GM23338 (cell line): ENCODE results near the gene ZNF831. TPM values are rescaled to one million over a fixed set of nuclear protein-coding genes. Genes with fewer than 3 reads are reported as not detected.

Experiments used
- ATAC-seq: fragments of 200-7000 bp; cut with Tn5 transposase; 3 replicates; pipeline ENCODE4 v1.9.1; 2020
- DNase-seq: peaks from one replicate; pipeline ENCODE4 v3.0.0-alpha.2; 2015; ENCODE audit warnings: low spot score
- H2AFZ ChIP-seq: fragments of 200-600 bp; sonication (generic); 2 replicates; pipeline ENCODE4 v1.8.0; 2016; ENCODE audit warnings: antibody characterized with exemption, mild to moderate bottlenecking, moderate library complexity
- H3F3A ChIP-seq: fragments of 200-600 bp; sonication (generic); replicated peaks from 2 replicates; pipeline ENCODE4 v1.8.0; 2017; ENCODE audit warnings: antibody characterized with exemption, mixed run types, low read depth
- H3K27ac ChIP-seq: fragments of 200-600 bp; sonication (generic); 2 replicates; pipeline ENCODE4 v1.6.1; 2016; ENCODE audit warnings: low read depth
- H3K27me3 ChIP-seq: fragments of 200-600 bp; sonication (generic); 2 replicates; pipeline ENCODE4 v1.8.0; 2016; ENCODE audit warnings: mild to moderate bottlenecking, mixed run types, moderate library complexity; ENCODE audit not compliant: insufficient read depth
- H3K36me3 ChIP-seq: fragments of 200-600 bp; sonication (generic); 2 replicates; pipeline ENCODE4 v1.8.0; 2016; ENCODE audit warnings: mild to moderate bottlenecking; ENCODE audit not compliant: insufficient read depth
- H3K4me1 ChIP-seq: fragments of 200-600 bp; sonication (generic); 2 replicates; pipeline ENCODE4 v1.8.0; 2016; ENCODE audit warnings: mild to moderate bottlenecking, moderate library complexity; ENCODE audit not compliant: insufficient read depth
- H3K4me2 ChIP-seq: fragments of 200-600 bp; sonication (generic); 2 replicates; pipeline ENCODE4 v1.7.1; 2017; ENCODE audit warnings: mixed run types
- H3K4me3 ChIP-seq: fragments of 200-600 bp; sonication (generic); 2 replicates; pipeline ENCODE4 v1.6.1; 2016; ENCODE audit warnings: mixed run types
- H3K79me2 ChIP-seq: fragments of 200-600 bp; sonication (generic); replicated peaks from 2 replicates; pipeline ENCODE4 v1.8.0; 2017; ENCODE audit warnings: mild to moderate bottlenecking; ENCODE audit not compliant: insufficient read depth
- H3K9me2 ChIP-seq: fragments of 200-600 bp; sonication (generic); 2 replicates; pipeline ENCODE4 v1.8.0; 2017; ENCODE audit not compliant: insufficient read depth
- H4K20me1 ChIP-seq: fragments of 200-600 bp; sonication (generic); replicated peaks from 2 replicates; pipeline ENCODE4 v1.8.0; 2017; ENCODE audit warnings: mild to moderate bottlenecking; ENCODE audit not compliant: insufficient read depth
- H3K27ac Mint-ChIP-seq: 2 replicates; pipeline ENCODE4 v1.8.0; 2020; ENCODE audit warnings: inconsistent platforms, mild to moderate bottlenecking, moderate library complexity, mixed read lengths
- H3K27me3 Mint-ChIP-seq: 3 replicates; pipeline ENCODE4 v1.8.0; 2022; ENCODE audit warnings: low read depth, mild to moderate bottlenecking, moderate library complexity, mixed read lengths, inconsistent platforms; ENCODE audit not compliant: insufficient read depth, poor library complexity
- H3K36me3 Mint-ChIP-seq: 3 replicates; pipeline ENCODE4 v1.8.0; 2021; ENCODE audit warnings: low read depth, mild to moderate bottlenecking, inconsistent platforms, moderate library complexity, mixed read lengths
- H3K4me1 Mint-ChIP-seq: 3 replicates; pipeline ENCODE4 v1.8.0; 2020; ENCODE audit warnings: mild to moderate bottlenecking, inconsistent platforms, mixed read lengths
- H3K4me3 Mint-ChIP-seq: 3 replicates; pipeline ENCODE4 v1.8.0; 2021; ENCODE audit warnings: moderate library complexity, mild to moderate bottlenecking, inconsistent platforms, mixed read lengths
- H3K9me3 Mint-ChIP-seq: 3 replicates; pipeline ENCODE4 v1.8.0; 2020; ENCODE audit warnings: moderate library complexity, mild to moderate bottlenecking, inconsistent platforms, mixed read lengths
- CREB1 ChIP-seq: fragments of 250-450 bp; sonication (Bioruptor Pico); IDR thresholded peaks from 2 replicates; pipeline ENCODE4 v1.5.0; 2020; ENCODE audit warnings: low read depth, mild to moderate bottlenecking, moderate library complexity
- EZH2 ChIP-seq: fragments of 200-600 bp; sonication (generic); IDR thresholded peaks from one replicate; pipeline ENCODE4 v1.8.0; 2017; ENCODE audit warnings: antibody characterized with exemption, mild to moderate bottlenecking, low read depth; ENCODE audit not compliant: unreplicated experiment
- EZH2phosphoT487 ChIP-seq: fragments of 200-600 bp; sonication (generic); IDR thresholded peaks from one replicate; pipeline ENCODE4 v1.8.1; 2018; ENCODE audit warnings: antibody characterized with exemption; ENCODE audit not compliant: unreplicated experiment
- JUNB ChIP-seq: IDR thresholded peaks from one replicate; pipeline ENCODE4 v1.6.1; 2016; ENCODE audit warnings: antibody characterized with exemption; ENCODE audit not compliant: unreplicated experiment
- NANOG ChIP-seq: IDR thresholded peaks from 2 replicates; pipeline ENCODE4 v1.6.1; 2016; ENCODE audit warnings: antibody characterized with exemption, borderline replicate concordance
- POLR2AphosphoS5 ChIP-seq: IDR thresholded peaks from 2 replicates; pipeline ENCODE4 v1.6.1; 2016; ENCODE audit warnings: antibody characterized with exemption, low read depth
- ZNF114 ChIP-seq: fragments of 250-450 bp; sonication (Bioruptor Pico); IDR thresholded peaks from 2 replicates; pipeline ENCODE4 v1.5.0; 2020; ENCODE audit warnings: mild to moderate bottlenecking, moderate library complexity
- polyA plus RNA-seq: library from polyadenylated mRNA; unstranded; fragments of >200 nt; fragmentation: Nextera tagmentation; extraction: Ambion mirVana; gene quantifications from 2 replicates; pipeline ENCODE4 v1.2.1, GENCODE V29; 2016
- total RNA-seq: library from RNA; depleted of rRNA; stranded (reverse); fragments of >200 nt; shearing (Covaris generic); gene quantifications from 2 replicates; pipeline ENCODE4 v1.2.3, GENCODE V29; 2014
- TF ChIP-seq, protein P1 (sequence below): IDR thresholded peaks from 2 replicates; pipeline ENCODE4 v1.6.1; 2016; ENCODE audit warnings: antibody characterized with exemption
- TF ChIP-seq, protein P2 (sequence below): fragments of 250-450 bp; sonication (Bioruptor Pico); IDR thresholded peaks from 2 replicates; pipeline ENCODE4 v1.5.0; 2020; ENCODE audit warnings: mild to moderate bottlenecking, moderate library complexity

Gene ZNF831
- total and polyA plus RNA-seq, 2 experiments from 2014 or later: not detected

DNA sequence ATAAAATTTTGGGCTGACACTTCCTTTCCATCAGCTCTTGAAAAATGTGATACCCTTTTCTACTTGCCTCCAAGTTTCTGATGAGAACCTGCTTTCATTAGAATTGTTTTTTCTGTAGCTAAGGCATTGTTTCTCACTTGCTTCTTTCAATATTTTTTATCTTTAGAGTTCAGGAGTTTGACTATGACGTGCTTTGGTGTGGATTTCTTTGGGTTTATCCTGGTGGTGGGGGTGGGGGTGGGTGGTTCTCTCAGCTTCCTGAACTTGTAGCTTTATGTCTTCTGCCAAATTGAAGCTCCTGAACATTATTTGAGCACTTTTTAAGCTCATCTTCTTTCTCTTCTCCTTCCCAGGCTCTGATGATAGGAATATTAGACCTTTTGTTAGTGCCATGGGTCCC, 11.4 kb downstream of the ZNF831 start:
- H3K4me3 ChIP-seq: no peak overlapping the region
- H3K4me1 ChIP-seq: no peaks in the 10 kb centered on the region
- ATAC-seq: no peak
- Mint-ChIP-seq H3K27ac (no peak overlapping the region), H3K4me1 (peaks cover 2% of the 10 kb centered on the region; the same call in 2 of the 3 replicates), H3K36me3 (no peaks in the 10 kb centered on the region), H3K9me3 (no peaks in the 10 kb centered on the region; the same call in 2 of the 3 replicates), H3K4me3 (no peak overlapping the region), H3K27me3 (no peaks in the 10 kb centered on the region)
- H3K36me3 ChIP-seq: no peaks in the 10 kb centered on the region
- DNase-seq: no peak
- no peaks in the 10 kb centered on the region for H3K79me2 ChIP-seq
- no peak overlapping the region for H3K4me2 ChIP-seq
- H2AFZ ChIP-seq: no peak overlapping the region
- H3F3A ChIP-seq: no peaks in the 10 kb centered on the region
- no peaks in the 10 kb centered on the region for H4K20me1 ChIP-seq
- no peak overlapping the region for H3K27ac ChIP-seq
- TF ChIP-seq ZNF114 (no peak), JUNB (no peak), POLR2AphosphoS5 (no peak), NANOG (no peak), EZH2 (no peak), EZH2phosphoT487 (no peak), CREB1 (CRISPR knock-in tag) (no peak)
- TF ChIP-seq, protein P1, sequence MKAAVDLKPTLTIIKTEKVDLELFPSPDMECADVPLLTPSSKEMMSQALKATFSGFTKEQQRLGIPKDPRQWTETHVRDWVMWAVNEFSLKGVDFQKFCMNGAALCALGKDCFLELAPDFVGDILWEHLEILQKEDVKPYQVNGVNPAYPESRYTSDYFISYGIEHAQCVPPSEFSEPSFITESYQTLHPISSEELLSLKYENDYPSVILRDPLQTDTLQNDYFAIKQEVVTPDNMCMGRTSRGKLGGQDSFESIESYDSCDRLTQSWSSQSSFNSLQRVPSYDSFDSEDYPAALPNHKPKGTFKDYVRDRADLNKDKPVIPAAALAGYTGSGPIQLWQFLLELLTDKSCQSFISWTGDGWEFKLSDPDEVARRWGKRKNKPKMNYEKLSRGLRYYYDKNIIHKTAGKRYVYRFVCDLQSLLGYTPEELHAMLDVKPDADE: no peak
- TF ChIP-seq, protein P2, sequence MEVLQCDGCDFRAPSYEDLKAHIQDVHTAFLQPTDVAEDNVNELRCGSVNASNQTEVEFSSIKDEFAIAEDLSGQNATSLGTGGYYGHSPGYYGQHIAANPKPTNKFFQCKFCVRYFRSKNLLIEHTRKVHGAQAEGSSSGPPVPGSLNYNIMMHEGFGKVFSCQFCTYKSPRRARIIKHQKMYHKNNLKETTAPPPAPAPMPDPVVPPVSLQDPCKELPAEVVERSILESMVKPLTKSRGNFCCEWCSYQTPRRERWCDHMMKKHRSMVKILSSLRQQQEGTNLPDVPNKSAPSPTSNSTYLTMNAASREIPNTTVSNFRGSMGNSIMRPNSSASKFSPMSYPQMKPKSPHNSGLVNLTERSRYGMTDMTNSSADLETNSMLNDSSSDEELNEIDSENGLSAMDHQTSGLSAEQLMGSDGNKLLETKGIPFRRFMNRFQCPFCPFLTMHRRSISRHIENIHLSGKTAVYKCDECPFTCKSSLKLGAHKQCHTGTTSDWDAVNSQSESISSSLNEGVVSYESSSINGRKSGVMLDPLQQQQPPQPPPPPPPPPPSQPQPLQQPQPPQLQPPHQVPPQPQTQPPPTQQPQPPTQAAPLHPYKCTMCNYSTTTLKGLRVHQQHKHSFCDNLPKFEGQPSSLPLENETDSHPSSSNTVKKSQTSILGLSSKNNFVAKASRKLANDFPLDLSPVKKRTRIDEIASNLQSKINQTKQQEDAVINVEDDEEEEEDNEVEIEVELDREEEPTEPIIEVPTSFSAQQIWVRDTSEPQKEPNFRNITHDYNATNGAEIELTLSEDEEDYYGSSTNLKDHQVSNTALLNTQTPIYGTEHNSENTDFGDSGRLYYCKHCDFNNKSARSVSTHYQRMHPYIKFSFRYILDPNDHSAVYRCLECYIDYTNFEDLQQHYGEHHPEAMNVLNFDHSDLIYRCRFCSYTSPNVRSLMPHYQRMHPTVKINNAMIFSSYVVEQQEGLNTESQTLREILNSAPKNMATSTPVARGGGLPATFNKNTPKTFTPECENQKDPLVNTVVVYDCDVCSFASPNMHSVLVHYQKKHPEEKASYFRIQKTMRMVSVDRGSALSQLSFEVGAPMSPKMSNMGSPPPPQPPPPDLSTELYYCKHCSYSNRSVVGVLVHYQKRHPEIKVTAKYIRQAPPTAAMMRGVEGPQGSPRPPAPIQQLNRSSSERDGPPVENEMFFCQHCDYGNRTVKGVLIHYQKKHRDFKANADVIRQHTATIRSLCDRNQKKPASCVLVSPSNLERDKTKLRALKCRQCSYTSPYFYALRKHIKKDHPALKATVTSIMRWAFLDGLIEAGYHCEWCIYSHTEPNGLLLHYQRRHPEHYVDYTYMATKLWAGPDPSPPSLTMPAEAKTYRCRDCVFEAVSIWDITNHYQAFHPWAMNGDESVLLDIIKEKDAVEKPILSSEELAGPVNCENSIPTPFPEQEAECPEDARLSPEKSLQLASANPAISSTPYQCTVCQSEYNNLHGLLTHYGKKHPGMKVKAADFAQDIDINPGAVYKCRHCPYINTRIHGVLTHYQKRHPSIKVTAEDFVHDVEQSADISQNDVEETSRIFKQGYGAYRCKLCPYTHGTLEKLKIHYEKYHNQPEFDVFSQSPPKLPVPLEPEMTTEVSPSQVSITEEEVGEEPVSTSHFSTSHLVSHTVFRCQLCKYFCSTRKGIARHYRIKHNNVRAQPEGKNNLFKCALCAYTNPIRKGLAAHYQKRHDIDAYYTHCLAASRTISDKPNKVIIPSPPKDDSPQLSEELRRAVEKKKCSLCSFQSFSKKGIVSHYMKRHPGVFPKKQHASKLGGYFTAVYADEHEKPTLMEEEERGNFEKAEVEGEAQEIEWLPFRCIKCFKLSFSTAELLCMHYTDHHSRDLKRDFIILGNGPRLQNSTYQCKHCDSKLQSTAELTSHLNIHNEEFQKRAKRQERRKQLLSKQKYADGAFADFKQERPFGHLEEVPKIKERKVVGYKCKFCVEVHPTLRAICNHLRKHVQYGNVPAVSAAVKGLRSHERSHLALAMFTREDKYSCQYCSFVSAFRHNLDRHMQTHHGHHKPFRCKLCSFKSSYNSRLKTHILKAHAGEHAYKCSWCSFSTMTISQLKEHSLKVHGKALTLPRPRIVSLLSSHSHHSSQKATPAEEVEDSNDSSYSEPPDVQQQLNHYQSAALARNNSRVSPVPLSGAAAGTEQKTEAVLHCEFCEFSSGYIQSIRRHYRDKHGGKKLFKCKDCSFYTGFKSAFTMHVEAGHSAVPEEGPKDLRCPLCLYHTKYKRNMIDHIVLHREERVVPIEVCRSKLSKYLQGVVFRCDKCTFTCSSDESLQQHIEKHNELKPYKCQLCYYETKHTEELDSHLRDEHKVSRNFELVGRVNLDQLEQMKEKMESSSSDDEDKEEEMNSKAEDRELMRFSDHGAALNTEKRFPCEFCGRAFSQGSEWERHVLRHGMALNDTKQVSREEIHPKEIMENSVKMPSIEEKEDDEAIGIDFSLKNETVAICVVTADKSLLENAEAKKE (CRISPR knock-in tag): no peak
- no peaks in the 10 kb centered on the region for H3K9me2 ChIP-seq
- H3K27me3 ChIP-seq: no peaks in the 10 kb centered on the region
